SHP77 (cell line): ENCODE results near the gene PRRC2C.
"Not testable (repeated sequence)": the region's sequence is repeated elsewhere in the genome, so short reads cannot be mapped to it uniquely, and the experiment has no call there.

ENCODE experiments used
- DNase-seq, 2 experiments: peaks; one replicate each; lab custom pipeline; 2025; lab: John Stamatoyannopoulos, UW

Gene PRRC2C

GRCh38 chr1:171500304-171500703 lies 15.0 kb downstream of the PRRC2C start:
- DNase-seq, result no peak

- no peak for DNase-seq
These were observed 15.5 kb downstream of the PRRC2C start for GRCh38 chr1:171500803-171501202.

- no peak for DNase-seq
These were observed 16.1 kb downstream of the PRRC2C start for GRCh38 chr1:171501305-171502024.

GRCh38 chr1:171506525-171507304 lies 21.4 kb downstream of the PRRC2C start:
- no peak for DNase-seq

GRCh38 chr1:171507435-171507834 lies 22.1 kb downstream of the PRRC2C start:
- DNase-seq, result no peak

- no peak for DNase-seq
These were observed 23.9 kb downstream of the PRRC2C start for GRCh38 chr1:171509191-171509590.

GRCh38 chr1:171513743-171514142 lies 28.4 kb downstream of the PRRC2C start:
- no peak for DNase-seq

GRCh38 chr1:171515299-171515698 lies 30.0 kb downstream of the PRRC2C start:
- no peak for DNase-seq

GRCh38 chr1:171515741-171516140 lies 30.4 kb downstream of the PRRC2C start:
- no peak for DNase-seq

GRCh38 chr1:171521567-171521966 lies 36.2 kb downstream of the PRRC2C start:
- no peak for DNase-seq

- no peak for DNase-seq
These were observed 45.3 kb downstream of the PRRC2C start for GRCh38 chr1:171530676-171531075.

GRCh38 chr1:171532520-171532919 lies 47.2 kb downstream of the PRRC2C start:
- no peak for DNase-seq

GRCh38 chr1:171545523-171545922 lies 60.2 kb downstream of the PRRC2C start:
- no peak for DNase-seq

- DNase-seq, result no peak
These were observed 64.7 kb downstream of the PRRC2C start for GRCh38 chr1:171550050-171550449.

- not testable (repeated sequence) for DNase-seq
These were observed 65.3 kb downstream of the PRRC2C start for GRCh38 chr1:171550598-171551100.

- not testable (repeated sequence) for DNase-seq
These were observed 68.6 kb downstream of the PRRC2C start for GRCh38 chr1:171553960-171554359.

- DNase-seq, result no peak
These were observed 78.3 kb downstream of the PRRC2C start for GRCh38 chr1:171563675-171564074.

GRCh38 chr1:171566467-171566866 lies 81.1 kb downstream of the PRRC2C start:
- no peak for DNase-seq

- no peak for DNase-seq
These were observed 85.0 kb downstream of the PRRC2C start for GRCh38 chr1:171570295-171570694.

GRCh38 chr1:171576144-171576543 lies 90.8 kb downstream of the PRRC2C start:
- no peak for DNase-seq

- DNase-seq, result no peak
These were observed 95.9 kb downstream of the PRRC2C start for GRCh38 chr1:171581226-171581625.

- DNase-seq, result no peak
These were observed 96.4 kb downstream of the PRRC2C start for GRCh38 chr1:171581766-171582165.

GRCh38 chr1:171582589-171582988 lies 97.3 kb downstream of the PRRC2C start:
- no peak for DNase-seq
